A673 (cell line): ENCODE data around the gene KLF11. TPM values are rescaled to one million over a fixed set of nuclear protein-coding genes. Genes with fewer than 3 reads are reported as not detected.

Experiments
- BruUV-seq: library from RNA; stranded (reverse); fragments of 400-500 nt; replicated peaks from 2 replicates; lab custom pipeline; 2021; lab: Mats Ljungman, UMichigan
- CTCF ChIA-PET: fragments of 300-600 bp; sonication (Branson Sonifier 250); formaldehyde crosslinking; loops from one replicate; lab custom pipeline; 2022; ENCODE audit warnings: antibody characterized with exemption; lab: Charles Lee
- POLR2A ChIA-PET: fragments of 300-600 bp; sonication (Branson Sonifier 250); formaldehyde crosslinking; loops from one replicate; lab custom pipeline; 2022; ENCODE audit warnings: antibody characterized with exemption; ENCODE audit not compliant: low non-redundant PET; lab: Charles Lee
- DNase-seq: peaks from one replicate; pipeline ENCODE4 v3.0.0-alpha.2; 2015; ENCODE audit warnings: low spot score
- H3K27ac ChIP-seq: fragments of 200-600 bp; sonication (generic); 2 replicates; pipeline ENCODE4 v1.5.1; 2016; ENCODE audit warnings: mixed run types, low read depth, mild to moderate bottlenecking, mixed read lengths, antibody characterized with exemption, low read length; ENCODE audit not compliant: poor library complexity, severe bottlenecking
- H3K27me3 ChIP-seq: fragments of 200-600 bp; sonication (generic); replicated peaks from 2 replicates; pipeline ENCODE4 v1.6.1; 2017; ENCODE audit warnings: mixed run types, low read depth, mild to moderate bottlenecking, mixed read lengths, antibody characterized with exemption, low read length; ENCODE audit not compliant: insufficient read depth, poor library complexity
- H3K36me3 ChIP-seq: fragments of 200-600 bp; sonication (generic); 2 replicates; pipeline ENCODE4 v1.6.1; 2016; ENCODE audit warnings: mixed run types, mild to moderate bottlenecking, mixed read lengths, antibody characterized with exemption, low read length; ENCODE audit not compliant: insufficient read depth, poor library complexity, severe bottlenecking
- H3K4me1 ChIP-seq: fragments of 200-600 bp; sonication (generic); 2 replicates; pipeline ENCODE4 v1.6.1; 2017; ENCODE audit warnings: mixed run types, mild to moderate bottlenecking, mixed read lengths, antibody characterized with exemption, low read length; ENCODE audit not compliant: insufficient read depth, poor library complexity, severe bottlenecking
- H3K4me3 ChIP-seq: fragments of 200-600 bp; sonication (generic); 2 replicates; pipeline ENCODE4 v1.5.1; 2016; ENCODE audit warnings: low read depth, mixed run types, mild to moderate bottlenecking, mixed read lengths, low read length; ENCODE audit not compliant: poor library complexity, severe bottlenecking
- H3K9me3 ChIP-seq: fragments of 200-600 bp; sonication (generic); 2 replicates; pipeline ENCODE4 v1.6.1; 2016; ENCODE audit warnings: mixed run types, low read depth, mild to moderate bottlenecking, mixed read lengths, antibody characterized with exemption, low read length; ENCODE audit not compliant: poor library complexity, severe bottlenecking
- EZH2 ChIP-seq: fragments of 200-600 bp; sonication (generic); IDR thresholded peaks from 2 replicates; pipeline ENCODE4 v1.6.1; 2017; ENCODE audit warnings: borderline replicate concordance, low read depth, mild to moderate bottlenecking, mixed read lengths, antibody characterized with exemption, low read length; ENCODE audit not compliant: poor library complexity, severe bottlenecking
- intact Hi-C: fragments of 100-400 bp; cut with micrococcal nuclease; formaldehyde crosslinking; loops from one replicate; pipeline ENCODE4 v1.10.0; 2022; ENCODE audit not compliant: unreplicated experiment
- total RNA-seq: library from RNA; stranded (reverse); gene quantifications from 2 replicates; pipeline ENCODE4 v1.2.3, GENCODE V29; 2021
- TF ChIP-seq, protein P1 (sequence below): fragments of 300-800, 200-600 bp; sonication (generic); conservative IDR thresholded peaks from 2 replicates; pipeline ENCODE4 v1.5.1; 2017; ENCODE audit warnings: low read depth, mild to moderate bottlenecking, antibody characterized with exemption, low read length, moderate library complexity, mixed read lengths

KLF11 gene
- total RNA-seq, 1 experiment from 2014 or later = 3.0 TPM

DNA sequence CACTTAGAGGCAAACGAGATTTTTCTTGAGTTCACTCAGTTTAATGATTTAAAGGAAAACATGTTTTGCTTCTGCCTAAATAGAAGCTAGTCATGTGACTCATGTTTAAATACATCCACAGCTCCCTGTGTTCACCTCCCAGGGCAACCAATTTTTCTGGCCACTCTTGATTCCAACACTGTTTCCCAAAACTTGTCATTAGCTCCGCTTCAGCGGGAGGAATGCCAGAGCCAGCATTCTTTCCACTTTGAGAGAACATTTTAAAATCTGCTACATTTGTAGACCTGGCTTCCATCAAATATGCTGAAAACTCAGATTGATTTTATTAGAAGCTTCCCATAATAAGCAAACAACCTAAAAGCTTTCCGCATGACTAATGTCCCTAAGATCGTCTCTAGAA is 39.7 kb downstream of the KLF11 start:
- POLR2A ChIA-PET = no interaction called here
- Histone ChIP-seq H3K4me1 (peaks cover 9% of the 10 kb centered on the region), H3K36me3 (no peaks in the 10 kb centered on the region), H3K27me3 (peaks cover 66% of the 10 kb centered on the region), H3K9me3 (no peaks in the 10 kb centered on the region), H3K27ac (no peak overlapping the region), H3K4me3 (no peak overlapping the region)
- no peak for DNase-seq
- TF ChIP-seq EZH2 = peak; percentile 22
- TF ChIP-seq, protein P1, sequence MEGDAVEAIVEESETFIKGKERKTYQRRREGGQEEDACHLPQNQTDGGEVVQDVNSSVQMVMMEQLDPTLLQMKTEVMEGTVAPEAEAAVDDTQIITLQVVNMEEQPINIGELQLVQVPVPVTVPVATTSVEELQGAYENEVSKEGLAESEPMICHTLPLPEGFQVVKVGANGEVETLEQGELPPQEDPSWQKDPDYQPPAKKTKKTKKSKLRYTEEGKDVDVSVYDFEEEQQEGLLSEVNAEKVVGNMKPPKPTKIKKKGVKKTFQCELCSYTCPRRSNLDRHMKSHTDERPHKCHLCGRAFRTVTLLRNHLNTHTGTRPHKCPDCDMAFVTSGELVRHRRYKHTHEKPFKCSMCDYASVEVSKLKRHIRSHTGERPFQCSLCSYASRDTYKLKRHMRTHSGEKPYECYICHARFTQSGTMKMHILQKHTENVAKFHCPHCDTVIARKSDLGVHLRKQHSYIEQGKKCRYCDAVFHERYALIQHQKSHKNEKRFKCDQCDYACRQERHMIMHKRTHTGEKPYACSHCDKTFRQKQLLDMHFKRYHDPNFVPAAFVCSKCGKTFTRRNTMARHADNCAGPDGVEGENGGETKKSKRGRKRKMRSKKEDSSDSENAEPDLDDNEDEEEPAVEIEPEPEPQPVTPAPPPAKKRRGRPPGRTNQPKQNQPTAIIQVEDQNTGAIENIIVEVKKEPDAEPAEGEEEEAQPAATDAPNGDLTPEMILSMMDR = no peak
- CTCF ChIA-PET = interaction anchor here (1.2 kb wide), 1 partner anchor 11 kb away, joined by 3 read pairs; no protein-coding TSS in a partner anchor
- no TSS peak for BruUV-seq
- intact Hi-C loops = no loop called here

DNA sequence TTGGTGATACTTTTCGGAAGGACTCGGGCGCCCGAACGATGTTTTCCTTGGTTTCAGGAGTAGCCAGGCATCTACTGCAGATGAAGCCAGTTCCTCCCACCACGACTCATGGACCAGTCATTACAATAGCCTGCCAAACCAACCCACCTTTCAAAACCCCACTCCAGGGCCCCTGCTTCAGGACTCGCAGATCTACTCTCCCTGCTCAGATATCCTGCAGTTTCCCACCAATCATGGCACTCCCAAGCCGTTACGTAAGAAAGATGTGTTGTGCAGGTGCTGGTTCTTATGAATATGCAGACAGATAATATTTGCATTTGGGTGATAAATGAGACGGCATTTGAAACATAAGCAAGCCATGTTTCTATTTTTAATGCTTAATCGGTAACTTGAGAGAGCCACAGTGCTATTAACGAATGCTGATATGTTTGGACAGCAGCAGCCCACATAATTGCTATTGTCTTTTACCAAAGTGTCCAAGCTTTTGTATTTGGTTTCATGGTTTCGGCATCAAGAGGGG is 40.4 kb downstream of the KLF11 start:
- intact Hi-C loops = no loop called here
- Histone ChIP-seq H3K4me1 (peaks cover 9% of the 10 kb centered on the region), H3K36me3 (no peaks in the 10 kb centered on the region), H3K27me3 (peaks cover 59% of the 10 kb centered on the region), H3K4me3 (no peak overlapping the region), H3K9me3 (no peaks in the 10 kb centered on the region), H3K27ac (no peak overlapping the region)
- ChIA-PET CTCF (interaction anchor here (1.2 kb wide), 1 partner anchor 12 kb away, joined by 3 read pairs; no protein-coding TSS in a partner anchor), POLR2A (no interaction called here)
- TF ChIP-seq, protein P1 = no peak
- no peak for TF ChIP-seq EZH2
- DNase-seq = no peak
- no TSS peak for BruUV-seq

DNA sequence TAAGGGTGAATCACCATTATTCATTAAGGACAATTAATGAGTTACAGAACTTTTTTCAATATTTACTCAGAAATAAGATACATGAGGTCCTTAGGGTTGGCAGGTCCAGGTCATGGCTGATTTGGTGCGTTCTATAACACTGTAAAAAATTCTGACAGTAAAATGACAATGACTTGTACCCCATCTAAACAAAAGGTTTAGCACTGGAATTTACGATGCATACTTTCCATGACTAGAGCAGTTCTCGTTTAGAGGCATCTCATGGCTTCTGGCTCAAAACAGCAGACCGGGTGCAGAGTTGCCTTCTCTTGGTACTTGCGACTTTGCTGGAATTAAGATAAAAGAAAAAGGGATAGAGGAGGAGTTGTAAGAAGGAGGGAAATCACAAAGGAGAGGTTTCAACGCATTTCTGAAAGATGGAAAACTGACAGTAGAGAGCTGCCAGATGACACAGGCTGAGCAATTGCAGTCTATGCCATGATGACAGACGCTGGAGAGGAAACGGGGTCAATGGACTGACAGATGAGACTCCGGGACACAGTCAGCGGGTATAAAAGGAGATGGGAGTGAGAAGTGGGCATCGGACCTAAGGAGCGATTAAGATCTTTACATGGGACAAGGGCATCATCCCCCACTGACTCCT is 41.0 kb downstream of the KLF11 start:
- Histone ChIP-seq H3K27me3 (peaks cover 53% of the 10 kb centered on the region), H3K9me3 (no peaks in the 10 kb centered on the region), H3K27ac (no peak overlapping the region), H3K4me3 (no peak overlapping the region), H3K4me1 (peaks cover 9% of the 10 kb centered on the region), H3K36me3 (no peaks in the 10 kb centered on the region)
- CTCF ChIA-PET = no interaction called here
- POLR2A ChIA-PET = no interaction called here
- no peak for DNase-seq
- intact Hi-C loops = no loop called here
- TF ChIP-seq EZH2 = no peak
- TF ChIP-seq, protein P1 = no peak
- no TSS peak for BruUV-seq
